HEK293T (cell line): ENCODE measurements around the gene BDH1.

Experiments used
- CTCF ChIA-PET: fragments of 350-600 bp; formaldehyde crosslinking; extraction: SDS; loops from one replicate; lab custom pipeline; 2021; ENCODE audit warnings: antibody characterized with exemption, inconsistent platforms; lab: Yijun Ruan, JAX
- POLR2A ChIA-PET: fragments of 350-600 bp; formaldehyde crosslinking; extraction: SDS; loops from one replicate; lab custom pipeline; 2020; ENCODE audit warnings: antibody characterized with exemption, inconsistent platforms; lab: Yijun Ruan, JAX
- DNase-seq: peaks from one replicate; pipeline ENCODE4 v3.0.0; 2012; ENCODE audit warnings: mixed read lengths; ENCODE audit errors: extremely low spot score
- ARNT ChIP-seq: fragments of 450-650 bp; IDR thresholded peaks from 2 replicates; pipeline ENCODE4 v1.6.1; 2017; ENCODE audit warnings: mild to moderate bottlenecking
- BHLHE40 ChIP-seq: fragments of 450-650 bp; IDR thresholded peaks from 2 replicates; pipeline ENCODE4 v1.6.1; 2016; ENCODE audit warnings: mild to moderate bottlenecking, moderate library complexity, borderline replicate concordance
- CTBP1 ChIP-seq: fragments of 450-650 bp; IDR thresholded peaks from 2 replicates; pipeline ENCODE4 v1.6.1; 2016; ENCODE audit warnings: borderline replicate concordance
- ELF4 ChIP-seq: fragments of 450-650 bp; IDR thresholded peaks from 2 replicates; pipeline ENCODE4 v1.6.1; 2017; ENCODE audit warnings: antibody characterized with exemption
- FOXA1 ChIP-seq: fragments of 450-650 bp; IDR thresholded peaks from 2 replicates; pipeline ENCODE4 v1.6.1; 2016; ENCODE audit warnings: mild to moderate bottlenecking
- FOXK2 ChIP-seq: fragments of 450-650 bp; IDR thresholded peaks from 2 replicates; pipeline ENCODE4 v1.6.1; 2016; ENCODE audit warnings: mild to moderate bottlenecking
- FOXM1 ChIP-seq: fragments of 450-650 bp; IDR thresholded peaks from 2 replicates; pipeline ENCODE4 v1.6.1; 2017; ENCODE audit warnings: mild to moderate bottlenecking, borderline replicate concordance
- HDGF ChIP-seq: fragments of 450-650 bp; IDR thresholded peaks from 2 replicates; pipeline ENCODE4 v1.6.1; 2017; ENCODE audit warnings: antibody characterized with exemption, borderline replicate concordance
- L3MBTL2 ChIP-seq: fragments of 450-650 bp; conservative IDR thresholded peaks from 2 replicates; pipeline ENCODE4 v1.6.1; 2016; ENCODE audit warnings: mild to moderate bottlenecking
- LEF1 ChIP-seq: fragments of 450-650 bp; IDR thresholded peaks from 2 replicates; pipeline ENCODE4 v1.6.1; 2017; ENCODE audit warnings: mild to moderate bottlenecking, borderline replicate concordance
- NFRKB ChIP-seq: fragments of 450-650 bp; IDR thresholded peaks from 2 replicates; pipeline ENCODE4 v1.6.1; 2016; ENCODE audit warnings: mild to moderate bottlenecking, moderate library complexity
- SP1 ChIP-seq: fragments of 450-650 bp; IDR thresholded peaks from 2 replicates; pipeline ENCODE4 v1.6.1; 2017
- SUZ12 ChIP-seq: fragments of 450-650 bp; IDR thresholded peaks from 2 replicates; pipeline ENCODE4 v1.6.1; 2016; ENCODE audit warnings: mild to moderate bottlenecking
- TARDBP ChIP-seq: fragments of 450-650 bp; IDR thresholded peaks from 2 replicates; pipeline ENCODE4 v1.6.1; 2016
- ZNF384 ChIP-seq: fragments of 450-650 bp; IDR thresholded peaks from 2 replicates; pipeline ENCODE4 v1.6.1; 2016
- TF ChIP-seq, protein P1 (sequence below): fragments of 450-650 bp; IDR thresholded peaks from 2 replicates; pipeline ENCODE4 v1.6.1; 2016

Gene BDH1

DNA sequence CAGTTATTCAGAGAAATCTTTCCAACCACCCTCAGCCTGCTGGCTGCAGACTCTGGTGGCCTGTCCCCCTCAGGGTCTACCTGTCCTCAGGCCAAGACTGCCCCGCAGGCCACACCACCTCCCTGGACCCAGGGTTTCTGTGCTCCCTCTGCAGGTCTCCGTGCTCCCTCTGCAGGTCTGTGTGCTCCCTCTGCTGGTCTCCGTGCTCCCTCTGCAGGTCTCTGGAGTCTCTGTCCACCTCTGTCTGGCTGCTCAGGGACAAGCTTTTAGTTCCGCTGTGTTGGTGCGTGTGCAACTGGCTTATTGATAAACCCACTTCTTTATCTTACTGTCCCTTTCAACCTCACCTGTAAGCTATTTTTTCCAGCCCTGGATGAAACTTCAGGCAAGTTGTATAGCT, 30.1 kb downstream of the BDH1 start:
- ChIA-PET POLR2A (no interaction called here), CTCF (no interaction called here)
- TF ChIP-seq HDGF (no peak), TARDBP (no peak), FOXK2 (no peak), FOXA1 (no peak)
- no peak for DNase-seq

DNA sequence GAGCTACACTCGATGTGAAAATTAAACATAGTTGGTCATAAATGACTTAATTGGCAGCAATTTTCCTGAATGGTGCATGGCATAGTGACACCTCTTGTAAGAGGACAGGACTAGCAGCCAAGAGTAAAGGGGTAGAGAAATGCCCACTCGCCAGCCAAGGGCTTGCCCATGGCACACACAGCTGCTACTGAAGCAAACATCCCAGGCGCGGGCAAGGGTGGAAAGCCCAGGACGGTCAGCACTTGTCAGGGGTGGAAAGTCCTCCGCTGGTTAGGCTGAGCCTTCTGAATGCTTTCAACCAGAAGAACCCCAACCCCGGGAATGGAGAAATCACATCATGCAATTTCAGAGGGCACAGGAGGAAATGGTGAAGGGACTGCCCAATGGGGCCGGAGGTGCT, 31.6 kb downstream of the BDH1 start:
- no peak for DNase-seq
- ChIA-PET CTCF (no interaction called here), POLR2A (no interaction called here)
- TF ChIP-seq FOXM1: no peak
- no peak for TF ChIP-seq ZNF384
- TF ChIP-seq FOXA1: no peak
- TF ChIP-seq SP1: no peak
- TF ChIP-seq ELF4: no peak
- no peak for TF ChIP-seq FOXK2
- TF ChIP-seq ARNT: no peak
- TF ChIP-seq TARDBP: no peak
- no peak for TF ChIP-seq NFRKB

DNA sequence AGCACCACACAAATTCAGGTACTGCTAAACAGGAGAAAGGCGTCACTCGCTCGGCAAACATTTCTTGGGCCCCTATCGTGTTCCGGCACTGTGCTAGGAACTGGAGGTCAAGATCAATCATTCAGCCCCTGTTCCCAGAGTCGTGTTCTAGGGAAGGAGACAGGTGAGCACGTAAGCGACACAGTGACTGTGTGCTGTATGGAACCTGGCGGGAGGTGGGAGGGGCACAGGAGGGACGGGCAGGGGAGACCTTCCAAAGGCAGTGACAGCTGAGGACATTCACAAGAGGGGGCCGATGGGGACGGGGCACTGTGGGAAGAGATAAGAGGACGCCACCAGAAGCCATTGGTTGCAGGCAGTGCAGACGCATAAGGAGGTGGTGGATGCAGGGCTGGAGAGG, 32.2 kb downstream of the BDH1 start:
- TF ChIP-seq TARDBP (no peak), FOXM1 (no peak), ELF4 (no peak), SP1 (no peak), BHLHE40 (no peak), FOXA1 (no peak), NFRKB (no peak), L3MBTL2 (no peak)
- TF ChIP-seq, protein P1, sequence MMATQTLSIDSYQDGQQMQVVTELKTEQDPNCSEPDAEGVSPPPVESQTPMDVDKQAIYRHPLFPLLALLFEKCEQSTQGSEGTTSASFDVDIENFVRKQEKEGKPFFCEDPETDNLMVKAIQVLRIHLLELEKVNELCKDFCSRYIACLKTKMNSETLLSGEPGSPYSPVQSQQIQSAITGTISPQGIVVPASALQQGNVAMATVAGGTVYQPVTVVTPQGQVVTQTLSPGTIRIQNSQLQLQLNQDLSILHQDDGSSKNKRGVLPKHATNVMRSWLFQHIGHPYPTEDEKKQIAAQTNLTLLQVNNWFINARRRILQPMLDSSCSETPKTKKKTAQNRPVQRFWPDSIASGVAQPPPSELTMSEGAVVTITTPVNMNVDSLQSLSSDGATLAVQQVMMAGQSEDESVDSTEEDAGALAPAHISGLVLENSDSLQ: no peak
- POLR2A ChIA-PET: no interaction called here
- DNase-seq: no peak

DNA sequence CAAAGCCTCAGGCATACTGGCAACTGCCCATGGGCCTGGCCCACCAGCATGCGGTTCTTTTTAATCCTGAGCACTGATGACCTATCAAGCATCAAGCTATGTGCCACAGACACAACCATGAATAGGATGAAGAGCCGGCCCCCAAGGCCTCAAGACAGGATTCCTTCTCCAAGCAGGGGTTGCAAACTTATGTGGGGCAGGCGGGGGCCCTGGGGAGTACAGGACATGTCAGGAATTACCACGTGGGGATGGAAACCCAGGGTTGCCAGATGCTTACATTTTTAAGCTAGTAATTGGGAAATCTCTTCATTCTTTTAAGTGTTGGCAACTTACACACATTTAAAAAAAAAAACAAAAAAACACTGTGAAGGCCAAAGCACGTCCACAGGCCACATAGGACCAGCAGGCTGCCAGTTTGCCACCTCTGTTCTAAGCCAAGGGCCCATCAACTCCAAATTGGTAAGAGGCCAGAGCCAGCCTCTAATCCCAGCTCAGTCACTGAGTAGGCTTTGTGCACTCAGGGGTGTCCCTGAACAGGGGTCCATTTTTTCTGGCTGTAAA, 32.8 kb downstream of the BDH1 start:
- no peak for TF ChIP-seq BHLHE40
- no peak for TF ChIP-seq LEF1
- no peak for TF ChIP-seq FOXK2
- TF ChIP-seq SP1: no peak
- no peak for TF ChIP-seq L3MBTL2
- TF ChIP-seq ARNT: no peak
- no peak for TF ChIP-seq ELF4
- TF ChIP-seq ZNF384: no peak
- TF ChIP-seq TARDBP: no peak
- TF ChIP-seq HDGF: no peak
- TF ChIP-seq, protein P1: no peak
- no peak for TF ChIP-seq NFRKB
- TF ChIP-seq FOXA1: no peak
- no peak for TF ChIP-seq SUZ12
- ChIA-PET CTCF (no interaction called here), POLR2A (no interaction called here)
- no peak for DNase-seq

More for the DNA sequence above, 32.2 kb downstream of the BDH1 start:
- CTCF ChIA-PET: no interaction called here

DNA sequence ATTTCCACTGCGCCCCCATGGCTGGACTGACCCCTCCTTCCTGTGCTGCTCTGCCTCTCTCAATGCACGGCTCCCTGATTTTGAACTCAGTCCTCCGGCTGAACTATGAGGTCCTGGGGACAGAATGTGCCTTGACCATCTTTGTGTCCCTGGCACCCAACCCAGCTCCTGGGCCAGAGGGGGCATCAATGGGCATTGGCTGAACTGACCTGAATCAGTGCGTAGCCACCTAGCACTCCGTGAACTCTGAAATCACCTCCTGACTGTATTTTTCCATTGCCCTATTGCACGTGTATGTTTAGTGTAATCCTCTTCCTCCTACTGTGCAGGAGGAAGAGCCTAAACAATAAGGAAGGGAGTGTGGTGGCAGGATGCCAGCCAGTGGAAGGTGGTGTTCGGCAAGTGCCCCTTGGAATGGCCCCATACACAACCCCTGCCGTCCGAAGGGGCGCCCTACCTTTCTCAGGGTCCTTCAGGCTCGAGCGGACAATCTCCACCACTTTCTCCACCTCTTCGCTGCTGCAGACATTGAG, 33.5 kb downstream of the BDH1 start:
- no peak for DNase-seq
- CTCF ChIA-PET: no interaction called here
- no peak for TF ChIP-seq CTBP1
- TF ChIP-seq ZNF384: no peak
- TF ChIP-seq ELF4: no peak
- TF ChIP-seq HDGF: no peak
- TF ChIP-seq NFRKB: no peak
- TF ChIP-seq FOXM1: no peak
- no peak for TF ChIP-seq SP1
- TF ChIP-seq ARNT: no peak
- TF ChIP-seq FOXA1: no peak
- no peak for TF ChIP-seq L3MBTL2
- no peak for TF ChIP-seq BHLHE40
- no peak for TF ChIP-seq TARDBP
- TF ChIP-seq, protein P1: no peak
- no peak for TF ChIP-seq SUZ12
- TF ChIP-seq FOXK2: no peak
- no peak for TF ChIP-seq LEF1
- POLR2A ChIA-PET: no interaction called here

DNA sequence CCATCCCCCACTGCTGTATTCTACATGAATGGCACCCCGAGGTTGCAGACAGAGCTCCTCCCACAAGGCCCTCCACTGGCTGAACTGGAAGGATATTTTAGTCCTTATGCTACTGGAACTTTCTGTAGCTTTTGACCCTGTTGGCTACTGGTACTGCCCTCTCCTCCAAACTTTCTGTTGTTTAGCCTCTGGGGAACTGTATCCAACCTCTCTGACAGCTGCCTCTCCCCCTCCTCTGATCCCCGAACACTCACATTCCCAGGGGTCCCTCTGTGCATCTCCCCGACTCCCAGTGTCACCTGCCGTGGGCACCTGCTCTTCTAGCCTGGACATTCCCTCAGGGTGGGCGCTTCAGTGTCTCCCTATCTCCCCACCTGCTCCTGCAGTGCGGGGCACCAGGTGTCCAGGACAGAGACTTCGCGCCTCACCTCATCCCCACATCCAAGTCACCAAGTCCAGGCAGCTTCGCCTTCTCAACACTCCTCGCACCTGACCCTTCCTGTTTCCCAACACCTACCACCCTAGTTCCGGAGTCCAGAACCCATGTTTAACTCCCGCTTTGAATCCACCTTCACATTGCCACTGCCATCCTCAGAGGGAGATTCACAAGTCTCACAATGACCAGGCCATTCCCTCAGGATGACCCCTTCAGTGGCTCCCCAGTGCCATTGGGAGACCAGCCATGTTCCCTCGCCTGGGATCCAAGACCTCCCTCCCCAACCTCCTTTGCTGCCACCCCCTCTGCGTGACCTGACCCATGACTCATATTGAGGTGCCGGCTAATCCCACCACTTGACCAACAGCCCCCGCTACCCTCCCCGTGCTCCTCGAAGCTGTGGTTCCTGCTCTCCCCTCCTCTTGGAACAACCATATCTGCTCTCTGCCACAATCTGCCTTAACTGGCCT, 34.2 kb downstream of the BDH1 start:
- no peak for TF ChIP-seq SP1
- no peak for TF ChIP-seq FOXA1
- TF ChIP-seq ELF4: no peak
- TF ChIP-seq LEF1: no peak
- no peak for TF ChIP-seq L3MBTL2
- TF ChIP-seq FOXM1: no peak
- TF ChIP-seq SUZ12: no peak
- TF ChIP-seq FOXK2: no peak
- no peak for TF ChIP-seq HDGF
- POLR2A ChIA-PET: no interaction called here
- CTCF ChIA-PET: interaction anchor here (0.6 kb wide), 1 partner anchor 12 kb away, joined by 3 read pairs; no protein-coding TSS in a partner anchor
- no peak for DNase-seq
